Glomerular visceral epithelial cell (primary cell): ENCODE data around the gene MALRD1.
A peak's percentile ranks its signal among the peaks of the same experiment; 100 is the strongest.

ENCODE experiments used
- DNase-seq: peaks from one replicate; pipeline ENCODE4 v3.0.0-alpha.2; 2016; ENCODE audit errors: extremely low spot score

Gene MALRD1

GRCh38 chr10:19221216-19221615 is 172.6 kb downstream of the MALRD1 start:
- DNase-seq = no peak

- DNase-seq = no peak
These were observed 177.4 kb downstream of the MALRD1 start for GRCh38 chr10:19226025-19226424.

- DNase-seq = no peak
These were observed 182.4 kb downstream of the MALRD1 start for GRCh38 chr10:19231034-19231433.

GRCh38 chr10:19245889-19246752 is 197.5 kb downstream of the MALRD1 start:
- DNase-seq = no peak

DNA sequence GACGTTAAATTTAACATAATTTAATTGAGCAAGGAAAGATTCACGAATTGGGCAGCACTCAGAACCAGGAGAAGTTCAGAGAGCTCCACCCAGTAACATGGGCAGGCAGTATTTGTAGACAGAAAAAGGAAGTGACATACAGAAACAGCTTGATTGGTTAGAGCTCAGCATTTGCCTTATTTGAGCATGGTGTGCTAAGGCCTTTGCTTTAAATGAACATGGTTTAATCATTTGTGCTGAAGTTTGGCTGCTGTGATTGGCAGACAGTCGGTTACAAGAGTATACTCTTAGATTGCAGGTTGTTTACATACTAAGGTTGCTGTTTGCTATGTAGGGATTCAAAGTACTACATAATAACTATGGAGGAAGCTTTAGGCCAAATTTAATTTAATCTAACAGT is 199.2 kb downstream of the MALRD1 start:
- DNase-seq = no peak

DNA sequence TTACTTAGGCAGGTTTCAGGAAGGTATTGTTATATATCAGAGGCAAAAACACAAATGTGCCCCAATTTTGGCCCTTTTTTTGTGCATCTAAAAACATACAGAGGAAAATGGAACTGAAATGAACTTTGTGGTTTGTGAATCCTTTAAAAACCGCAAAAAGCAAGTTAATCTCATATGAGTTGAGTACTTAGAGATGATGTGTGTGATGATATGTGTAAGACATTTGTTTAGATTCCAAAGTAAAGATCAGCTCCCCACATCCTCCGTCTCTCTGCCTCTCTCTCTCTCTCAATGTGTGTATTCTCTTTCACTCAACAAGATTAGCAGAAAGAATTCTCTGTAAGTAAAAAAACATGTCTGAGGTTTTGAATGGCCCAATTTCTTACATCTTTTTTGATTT is 201.9 kb downstream of the MALRD1 start:
- DNase-seq = peak; percentile 15

GRCh38 chr10:19252531-19252930 is 203.9 kb downstream of the MALRD1 start:
- DNase-seq = no peak

GRCh38 chr10:19256331-19256730 is 207.7 kb downstream of the MALRD1 start:
- DNase-seq = no peak

- no peak for DNase-seq
These were observed 214.7 kb downstream of the MALRD1 start for GRCh38 chr10:19263262-19263661.

- no peak for DNase-seq
These were observed 234.7 kb downstream of the MALRD1 start for GRCh38 chr10:19283285-19283684.

DNA sequence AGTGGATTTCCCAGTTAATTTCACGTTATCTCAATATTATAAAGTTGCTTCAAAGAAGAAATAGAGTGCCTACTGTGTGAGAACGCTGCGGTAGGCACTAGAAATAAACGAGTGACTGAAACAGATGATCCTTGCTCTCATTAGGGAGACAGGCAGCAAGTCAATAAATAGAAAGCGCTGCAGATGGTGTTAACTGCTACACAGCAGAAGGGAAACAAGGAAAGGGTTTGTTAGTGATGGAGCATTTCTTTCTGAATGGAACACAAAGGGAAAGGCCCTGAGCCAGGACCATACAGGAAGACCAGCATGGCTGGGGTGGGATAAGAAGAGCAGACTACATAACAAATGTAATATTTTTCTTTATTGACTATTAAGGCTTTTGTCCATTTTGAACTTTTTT is 235.2 kb downstream of the MALRD1 start:
- DNase-seq = no peak

DNA sequence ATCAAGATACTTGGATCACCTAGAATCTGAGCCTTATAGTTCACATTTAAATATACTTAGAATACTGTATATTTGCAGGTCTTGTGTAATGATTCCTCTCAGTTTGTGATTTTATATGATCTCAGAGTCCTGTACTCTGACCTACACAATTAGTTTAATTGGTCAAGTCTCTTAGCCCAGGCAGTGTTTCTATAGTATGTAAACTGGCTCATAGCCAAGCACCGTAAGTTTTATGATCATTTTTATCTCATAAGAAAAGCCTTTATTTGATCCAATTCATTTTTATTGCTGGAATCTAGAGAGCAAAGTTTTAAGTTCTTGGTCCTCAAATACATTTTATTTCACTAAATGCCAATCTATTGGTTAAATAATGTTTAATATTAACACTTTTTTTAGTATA is 242.2 kb downstream of the MALRD1 start:
- DNase-seq = no peak

DNA sequence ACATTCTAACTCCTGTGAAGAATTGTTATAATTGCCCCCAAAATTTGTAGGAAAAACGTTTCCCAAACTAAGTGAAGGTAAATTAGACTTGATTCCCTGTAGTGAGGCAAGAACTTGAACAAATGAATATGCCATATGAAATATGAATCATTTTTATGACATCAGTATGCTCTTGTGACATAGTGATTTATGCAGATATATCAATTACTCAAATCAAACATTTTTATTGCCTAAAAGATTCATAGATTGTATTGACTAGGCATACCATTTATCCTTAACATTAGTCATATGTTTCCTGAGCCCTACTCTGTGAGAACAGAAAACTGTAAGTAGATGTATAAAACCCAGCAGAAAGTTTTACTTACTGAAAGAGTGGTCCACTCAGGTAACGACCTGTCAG is 245.6 kb downstream of the MALRD1 start:
- no peak for DNase-seq

DNA sequence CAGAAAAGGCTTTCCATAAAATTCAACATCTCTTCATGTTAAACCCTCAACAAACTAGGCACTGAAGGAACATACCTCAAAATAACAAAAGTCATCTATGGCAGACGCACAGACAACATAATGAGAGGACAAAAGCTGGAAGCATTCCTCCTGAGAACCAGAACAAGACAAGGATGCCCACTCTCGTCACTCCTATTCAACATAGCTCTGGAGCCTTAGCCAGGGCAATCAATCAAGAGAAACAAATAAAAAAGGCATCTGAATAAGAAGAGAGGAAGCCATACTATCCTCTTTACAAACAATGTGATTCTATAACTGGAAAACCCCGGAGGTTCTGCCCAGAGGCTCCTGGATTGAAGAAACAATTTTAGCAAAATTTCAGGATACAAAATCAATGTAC is 251.0 kb downstream of the MALRD1 start:
- DNase-seq = no peak

GRCh38 chr10:19302117-19302516 is 253.5 kb downstream of the MALRD1 start:
- peak; percentile 61 for DNase-seq

DNA sequence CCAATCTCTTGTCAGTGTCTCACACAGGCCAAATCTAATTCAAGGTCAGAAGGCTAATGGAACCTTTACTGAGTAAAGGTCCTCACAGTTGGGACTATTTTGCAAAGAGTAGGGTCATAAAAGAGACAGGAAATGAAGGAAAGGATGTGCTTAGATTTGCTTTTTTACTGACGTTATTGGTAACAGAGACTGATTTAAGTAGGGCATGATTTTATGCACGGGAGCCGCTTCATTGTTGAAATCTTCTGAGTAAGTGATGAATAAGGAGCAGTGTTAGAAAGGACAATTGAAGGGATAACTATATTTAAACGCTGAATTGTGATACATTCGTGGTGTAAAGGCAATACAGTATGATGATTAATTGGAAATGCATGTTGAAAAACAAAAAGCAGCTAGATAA is 261.5 kb downstream of the MALRD1 start:
- no peak for DNase-seq

GRCh38 chr10:19316204-19316870 is 267.7 kb downstream of the MALRD1 start:
- DNase-seq = no peak

GRCh38 chr10:19317952-19318351 is 269.4 kb downstream of the MALRD1 start:
- DNase-seq = no peak

- no peak for DNase-seq
These were observed 277.0 kb downstream of the MALRD1 start for GRCh38 chr10:19325581-19325980.

GRCh38 chr10:19328582-19328981 is 280.0 kb downstream of the MALRD1 start:
- DNase-seq = no peak

DNA sequence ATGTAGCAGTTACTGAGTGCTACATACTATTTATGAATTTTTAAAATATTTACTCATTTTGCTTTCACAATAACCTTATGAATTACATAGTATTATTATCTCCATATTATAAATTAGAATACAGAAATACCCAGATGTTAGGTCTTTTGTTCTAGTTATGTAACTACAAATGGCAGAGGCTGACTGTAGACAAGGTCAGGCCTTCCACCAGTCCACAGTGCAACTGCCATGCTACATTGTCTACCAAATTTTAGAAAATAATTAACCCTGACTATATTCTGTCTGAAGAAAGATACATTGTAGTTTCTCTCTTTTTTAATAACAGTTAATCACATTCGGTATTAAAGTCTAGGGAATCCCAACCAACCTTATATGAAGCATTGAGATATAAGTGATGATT is 280.9 kb downstream of the MALRD1 start:
- no peak for DNase-seq

GRCh38 chr10:19332304-19332703 is 283.7 kb downstream of the MALRD1 start:
- no peak for DNase-seq

GRCh38 chr10:19333631-19334030 is 285.0 kb downstream of the MALRD1 start:
- DNase-seq = no peak
